PC-3 (cell line): ENCODE results near the gene NUB1. TPM values are rescaled to one million over a fixed set of nuclear protein-coding genes. Genes with fewer than 3 reads are reported as not detected.
"Not testable (repeated sequence)": the region's sequence is repeated elsewhere in the genome, so short reads cannot be mapped to it uniquely, and the experiment has no call there.

Source experiments
- ATAC-seq: fragments of 200-7000 bp; cut with Tn5 transposase; 2 replicates; pipeline ENCODE4 v1.9.1; 2020; ENCODE audit warnings: mild to moderate bottlenecking, moderate library complexity
- BruUV-seq: library from RNA; stranded (reverse); fragments of 400-500 nt; replicated peaks from 2 replicates; lab custom pipeline; 2021; lab: Mats Ljungman, UMichigan
- CTCF ChIA-PET: fragments of 300-600 bp; sonication (Branson Sonifier 250); formaldehyde crosslinking; loops from one replicate; lab custom pipeline; 2022; ENCODE audit warnings: antibody characterized with exemption; lab: Charles Lee
- POLR2A ChIA-PET: fragments of 300-600 bp; sonication (Branson Sonifier 250); formaldehyde crosslinking; loops from one replicate; lab custom pipeline; 2022; ENCODE audit warnings: antibody characterized with exemption; ENCODE audit not compliant: unreplicated experiment; lab: Charles Lee
- DNase-seq: peaks from one replicate; pipeline ENCODE4 v3.0.0-alpha.2; 2015
- H2AFZ ChIP-seq: fragments of 300-600 bp; sonication (generic); 2 replicates; pipeline ENCODE4 v1.6.0; 2016; ENCODE audit warnings: antibody characterized with exemption, low read length
- H3F3A ChIP-seq: fragments of 300-600 bp; sonication (generic); one replicate; pipeline ENCODE4 v1.6.0; 2017; ENCODE audit warnings: antibody characterized with exemption, low read length, control low read depth, mild to moderate bottlenecking; ENCODE audit not compliant: unreplicated experiment
- H3K27ac ChIP-seq: fragments of 300-600 bp; sonication (generic); 2 replicates; pipeline ENCODE4 v1.5.1; 2016; ENCODE audit warnings: mild to moderate bottlenecking, low read length
- H3K27me3 ChIP-seq: fragments of 300-600 bp; sonication (generic); 2 replicates; pipeline ENCODE4 v1.6.1; 2016; ENCODE audit warnings: low read length, mixed read lengths
- H3K36me3 ChIP-seq: fragments of 300-600 bp; sonication (generic); 2 replicates; pipeline ENCODE4 v1.6.1; 2016; ENCODE audit warnings: low read depth, mixed run types, low read length, mixed read lengths
- H3K4me1 ChIP-seq: fragments of 300-600 bp; sonication (generic); 2 replicates; pipeline ENCODE4 v1.5.1; 2016; ENCODE audit warnings: low read length; ENCODE audit not compliant: insufficient read depth
- H3K4me2 ChIP-seq: fragments of 300-600 bp; sonication (generic); 2 replicates; pipeline ENCODE4 v1.6.0; 2016; ENCODE audit warnings: low read length
- H3K4me3 ChIP-seq: fragments of 300-600 bp; sonication (generic); 2 replicates; pipeline ENCODE4 v1.5.1; 2016; ENCODE audit warnings: mild to moderate bottlenecking, low read length, mixed read lengths
- H3K79me2 ChIP-seq: fragments of 300-600 bp; sonication (generic); 2 replicates; pipeline ENCODE4 v1.6.1; 2017; ENCODE audit warnings: low read length, mixed read lengths
- H3K9ac ChIP-seq: fragments of 300-600 bp; sonication (generic); 2 replicates; pipeline ENCODE4 v1.6.0; 2016; ENCODE audit warnings: mild to moderate bottlenecking, low read length
- H3K9me2 ChIP-seq: fragments of 300-600 bp; sonication (generic); replicated peaks from 2 replicates; pipeline ENCODE4 v1.6.1; 2016; ENCODE audit warnings: mixed run types, low read length, mixed read lengths
- H3K9me3 ChIP-seq: fragments of 300-600 bp; sonication (generic); 2 replicates; pipeline ENCODE4 v1.6.1; 2016; ENCODE audit warnings: low read length, mixed read lengths
- H4K20me1 ChIP-seq: fragments of 300-600 bp; sonication (generic); 2 replicates; pipeline ENCODE4 v1.6.1; 2016; ENCODE audit warnings: low read length, mixed read lengths
- CTCF ChIP-seq: fragments of 300-600 bp; sonication (generic); conservative IDR thresholded peaks from 2 replicates; pipeline ENCODE4 v1.5.1; 2017; ENCODE audit warnings: antibody characterized with exemption, low read depth, mild to moderate bottlenecking, low read length
- EZH2 ChIP-seq: fragments of 300-600 bp; sonication (generic); IDR thresholded peaks from one replicate; pipeline ENCODE4 v1.6.1; 2017; ENCODE audit warnings: antibody characterized with exemption, mild to moderate bottlenecking, low read length; ENCODE audit not compliant: unreplicated experiment
- EZH2phosphoT487 ChIP-seq: fragments of 300-600 bp; sonication (generic); IDR thresholded peaks from 2 replicates; pipeline ENCODE4 v1.6.1; 2018; ENCODE audit warnings: mild to moderate bottlenecking, antibody characterized with exemption, low read length, borderline replicate concordance
- intact Hi-C: fragments of 100-400 bp; cut with micrococcal nuclease; formaldehyde crosslinking; loops from 2 replicates; pipeline ENCODE4 v1.9.0; 2023
- total RNA-seq: library from RNA; depleted of rRNA; stranded (reverse); fragments of >200 nt; gene quantifications from 2 replicates; pipeline ENCODE4 v1.2.3, GENCODE V29; 2014

Gene NUB1
- total RNA-seq, 1 experiment from 2014 or later: 40.1 TPM

GRCh38 chr7:151299940-151300645 lies 41.5 kb upstream of the NUB1 start:
- no peak overlapping the region for H3K4me3 ChIP-seq
- no peak overlapping the region for H3K9ac ChIP-seq
- H4K20me1 ChIP-seq: no peaks in the 10 kb centered on the region
- BruUV-seq: no TSS peak
- no peaks in the 10 kb centered on the region for H3K9me3 ChIP-seq
- intact Hi-C loops: loop anchor here (5.0 kb wide), 2 partner anchors 53 to 128 kb away; partner anchors contain the start of gene SMARCD3
- peaks cover 3% of the 10 kb centered on the region; the same call in 1 of the 2 replicates for H3K4me1 ChIP-seq
- ATAC-seq (no peak), DNase-seq (no peak)
- no peaks in the 10 kb centered on the region for H3K9me2 ChIP-seq
- POLR2A ChIA-PET: no interaction called here
- H2AFZ ChIP-seq: no peak overlapping the region
- TF ChIP-seq CTCF (no peak), EZH2 (no peak), EZH2phosphoT487 (no peak)
- H3K36me3 ChIP-seq: no peaks in the 10 kb centered on the region
- CTCF ChIA-PET: no interaction called here
- H3K4me2 ChIP-seq: no peak overlapping the region
- no peak overlapping the region for H3K27ac ChIP-seq
- H3K27me3 ChIP-seq: peaks cover 14% of the 10 kb centered on the region
- H3K79me2 ChIP-seq: no peaks in the 10 kb centered on the region
- no peaks in the 10 kb centered on the region for H3F3A ChIP-seq

GRCh38 chr7:151301471-151302462 lies 39.8 kb upstream of the NUB1 start:
- H2AFZ ChIP-seq: no peak overlapping the region
- ATAC-seq (no peak), DNase-seq (no peak)
- H3K4me1 ChIP-seq: peaks cover 3% of the 10 kb centered on the region; the same call in 1 of the 2 replicates
- H3K4me2 ChIP-seq: no peak overlapping the region
- TF ChIP-seq CTCF (no peak), EZH2 (no peak), EZH2phosphoT487 (no peak)
- H3K9me2 ChIP-seq: no peaks in the 10 kb centered on the region
- no peaks in the 10 kb centered on the region for H3F3A ChIP-seq
- H3K4me3 ChIP-seq: no peak overlapping the region
- POLR2A ChIA-PET: no interaction called here
- CTCF ChIA-PET: interaction anchor here (0.7 kb wide), 1 partner anchor 35 kb away, joined by 5 read pairs; no protein-coding TSS in a partner anchor
- no peaks in the 10 kb centered on the region for H3K79me2 ChIP-seq
- no peak overlapping the region for H3K27ac ChIP-seq
- peaks cover 28% of the 10 kb centered on the region for H3K27me3 ChIP-seq
- no peaks in the 10 kb centered on the region for H4K20me1 ChIP-seq
- intact Hi-C loops: loop anchor here (2.0 to 5.0 kb wide), 3 partner anchors 54 to 177 kb away; partner anchors contain the start of gene SMARCD3
- no peak overlapping the region for H3K9ac ChIP-seq
- BruUV-seq: no TSS peak
- no peaks in the 10 kb centered on the region for H3K9me3 ChIP-seq
- no peaks in the 10 kb centered on the region for H3K36me3 ChIP-seq

GRCh38 chr7:151304251-151304650 lies 37.4 kb upstream of the NUB1 start:
- H3K9me3 ChIP-seq, H3K4me3 ChIP-seq, H4K20me1 ChIP-seq, H3K36me3 ChIP-seq, H3K27ac ChIP-seq, H3F3A ChIP-seq, H2AFZ ChIP-seq, H3K79me2 ChIP-seq, H3K9me2 ChIP-seq, H3K9ac ChIP-seq, BruUV-seq, POLR2A ChIA-PET, DNase-seq, ATAC-seq, H3K4me1 ChIP-seq: not testable (repeated sequence)
- H3K4me2 ChIP-seq: peak overlapping the region; percentile 28; the same call in 1 of the 2 replicates
- CTCF ChIA-PET: interaction anchor here (0.6 to 0.7 kb wide), 3 partner anchors 18 to 191 kb away, joined by 3 to 4 read pairs (median 3); no protein-coding TSS in a partner anchor
- intact Hi-C loops: loop anchor here (5.0 kb wide), 2 partner anchors 57 to 132 kb away; partner anchors contain the start of gene SMARCD3
- H3K27me3 ChIP-seq: peaks cover 31% of the 10 kb centered on the region
